ENCODE measurements around the gene PRR5L.

The PRR5L gene

DNA sequence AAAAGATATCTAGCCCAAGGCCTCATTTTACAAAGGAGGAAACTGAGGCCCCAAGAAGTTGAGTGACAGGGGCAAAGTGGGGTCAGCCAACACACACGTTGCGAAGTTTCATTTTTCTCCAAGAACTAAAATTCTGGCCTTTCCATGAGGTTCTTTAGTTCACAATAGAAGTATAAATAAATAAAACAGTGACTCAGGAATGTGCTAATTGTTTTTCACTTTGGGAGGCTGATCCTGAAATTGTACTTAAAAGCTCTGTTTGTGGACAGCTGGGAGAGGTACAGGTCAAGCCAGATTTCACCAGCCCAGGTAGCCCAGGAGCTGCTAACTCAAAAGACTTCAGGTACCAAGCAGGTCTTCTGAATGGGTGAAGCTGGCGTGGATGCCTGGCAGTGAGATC is 108.7 kb downstream of the PRR5L start:
- ATAC-seq = no peak
- Mint-ChIP-seq H3K27me3 (peaks cover 24% of the 10 kb centered on the region), H3K4me1 (peaks cover 48% of the 10 kb centered on the region), H3K9me3 (no peaks in the 10 kb centered on the region), H3K27ac (no peak overlapping the region), H3K4me3 (no peak overlapping the region)
- DNase-seq = no peak

GRCh38 chr11:36405585-36406367 is 109.7 kb downstream of the PRR5L start:
- no peak for DNase-seq
- Mint-ChIP-seq H3K27me3 (peaks cover 18% of the 10 kb centered on the region), H3K9me3 (no peaks in the 10 kb centered on the region), H3K4me1 (peaks cover 48% of the 10 kb centered on the region), H3K4me3 (no peak overlapping the region), H3K27ac (no peak overlapping the region)
- ATAC-seq = no peak

DNA sequence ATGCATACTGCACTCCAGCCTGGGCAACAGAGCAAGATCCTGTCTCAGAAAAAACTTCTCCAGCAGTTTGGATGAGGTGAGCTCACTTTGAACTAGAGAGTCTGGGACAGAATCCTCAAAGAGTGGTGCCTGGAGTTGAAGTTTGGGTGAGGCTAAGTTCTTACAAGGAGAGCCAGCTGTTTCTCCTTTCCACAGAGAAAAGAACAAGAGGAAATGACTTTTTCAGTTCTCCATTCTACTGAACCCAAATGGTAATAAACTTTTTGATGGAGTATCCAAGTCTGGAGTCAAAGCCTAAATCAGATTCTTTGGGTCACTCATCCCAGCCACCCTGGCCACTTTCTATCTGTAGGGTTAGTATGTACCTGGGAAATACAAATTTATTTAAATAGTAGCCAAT is 111.3 kb downstream of the PRR5L start:
- Mint-ChIP-seq H3K4me1 (peaks cover 57% of the 10 kb centered on the region), H3K27ac (no peak overlapping the region), H3K4me3 (no peak overlapping the region), H3K27me3 (peaks cover 8% of the 10 kb centered on the region), H3K9me3 (no peaks in the 10 kb centered on the region)
- DNase-seq (no peak), ATAC-seq (no peak)

DNA sequence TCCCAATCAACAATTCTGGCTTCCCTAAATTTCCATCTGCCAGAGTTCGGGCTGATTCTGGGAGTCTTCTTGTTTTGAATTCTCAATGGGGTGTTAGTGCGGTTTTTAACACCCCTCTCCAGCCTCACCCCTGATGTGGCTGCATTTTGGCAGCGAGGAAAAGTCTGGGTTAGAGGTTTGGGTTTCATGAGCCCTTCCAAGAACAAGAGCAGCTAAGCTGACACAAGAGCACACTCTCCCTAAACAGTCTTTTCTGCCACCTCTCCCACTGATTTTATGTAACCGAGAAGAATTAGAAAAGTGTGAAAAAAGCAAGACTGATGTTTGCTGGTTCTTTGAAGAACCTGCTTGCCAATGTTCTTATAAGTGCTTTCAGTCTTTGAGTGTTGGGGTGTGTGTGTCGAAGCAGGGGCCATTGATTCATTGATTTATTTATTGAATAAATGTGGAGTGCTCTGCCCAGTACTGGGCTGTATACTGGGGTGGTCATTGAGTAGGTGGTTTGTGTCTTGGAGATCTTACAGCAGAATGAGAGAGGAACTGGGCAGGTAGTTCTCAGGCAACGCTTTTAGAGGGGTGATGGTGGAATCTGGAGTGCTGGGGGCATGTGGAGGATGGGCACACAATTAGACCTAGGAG is 112.5 kb downstream of the PRR5L start:
- DNase-seq (no peak), ATAC-seq (peak; percentile 16)
- H3K4me1 Mint-ChIP-seq = peaks cover 66% of the 10 kb centered on the region
- H3K27me3 Mint-ChIP-seq = no peaks in the 10 kb centered on the region
- no peaks in the 10 kb centered on the region for H3K9me3 Mint-ChIP-seq
- peak overlapping the region; percentile 60 to 67 for H3K4me3 Mint-ChIP-seq
- peak overlapping the region; percentile 87 to 95 for H3K27ac Mint-ChIP-seq

GRCh38 chr11:36409152-36409816 is 113.2 kb downstream of the PRR5L start:
- ATAC-seq = peak; percentile 74
- Mint-ChIP-seq H3K4me1 (peaks cover 66% of the 10 kb centered on the region), H3K9me3 (no peaks in the 10 kb centered on the region), H3K27ac (peak overlapping the region; percentile 87 to 95), H3K4me3 (peak overlapping the region; percentile 60 to 67), H3K27me3 (no peaks in the 10 kb centered on the region)
- peak in 1 of 2 donors; percentile 37 for DNase-seq

- H3K4me1 Mint-ChIP-seq = peaks cover 66% of the 10 kb centered on the region
Observed at GRCh38 chr11:36411202-36411640, 115.1 kb downstream of the PRR5L start.

GRCh38 chr11:36412781-36413383 is 116.8 kb downstream of the PRR5L start:
- H3K4me3 Mint-ChIP-seq = no peak overlapping the region
- DNase-seq (no peak), ATAC-seq (no peak)
- H3K4me1 Mint-ChIP-seq = peaks cover 67% of the 10 kb centered on the region
- peaks cover 12% of the 10 kb centered on the region for H3K27me3 Mint-ChIP-seq
- H3K9me3 Mint-ChIP-seq = no peaks in the 10 kb centered on the region
- H3K27ac Mint-ChIP-seq = no peak overlapping the region

More at GRCh38 chr11:36411202-36411640, 115.1 kb downstream of the PRR5L start:
- H3K9me3 Mint-ChIP-seq = no peaks in the 10 kb centered on the region
- peak overlapping the region in 1 of 2 donors; percentile 67 for H3K27ac Mint-ChIP-seq
- H3K4me3 Mint-ChIP-seq = peak overlapping the region in 1 of 2 donors; percentile 45
- no peaks in the 10 kb centered on the region for H3K27me3 Mint-ChIP-seq
- ATAC-seq (peak; percentile 35), DNase-seq (no peak)

GRCh38 chr11:36417154-36417553 is 121.1 kb downstream of the PRR5L start:
- Mint-ChIP-seq H3K4me3 (peak overlapping the region in 1 of 2 donors; percentile 30), H3K27ac (no peak overlapping the region), H3K9me3 (no peaks in the 10 kb centered on the region), H3K4me1 (peaks cover 61% of the 10 kb centered on the region), H3K27me3 (peaks cover 32% of the 10 kb centered on the region)
- ATAC-seq = no peak
- DNase-seq = no peak

GRCh38 chr11:36419791-36420424 is 123.8 kb downstream of the PRR5L start:
- H3K4me1 Mint-ChIP-seq = peaks cover 58% of the 10 kb centered on the region
- H3K9me3 Mint-ChIP-seq = no peaks in the 10 kb centered on the region
- ATAC-seq = no peak
- no peak for DNase-seq
- H3K27ac Mint-ChIP-seq = no peak overlapping the region
- peaks cover 52% of the 10 kb centered on the region for H3K27me3 Mint-ChIP-seq
- H3K4me3 Mint-ChIP-seq = no peak overlapping the region

DNA sequence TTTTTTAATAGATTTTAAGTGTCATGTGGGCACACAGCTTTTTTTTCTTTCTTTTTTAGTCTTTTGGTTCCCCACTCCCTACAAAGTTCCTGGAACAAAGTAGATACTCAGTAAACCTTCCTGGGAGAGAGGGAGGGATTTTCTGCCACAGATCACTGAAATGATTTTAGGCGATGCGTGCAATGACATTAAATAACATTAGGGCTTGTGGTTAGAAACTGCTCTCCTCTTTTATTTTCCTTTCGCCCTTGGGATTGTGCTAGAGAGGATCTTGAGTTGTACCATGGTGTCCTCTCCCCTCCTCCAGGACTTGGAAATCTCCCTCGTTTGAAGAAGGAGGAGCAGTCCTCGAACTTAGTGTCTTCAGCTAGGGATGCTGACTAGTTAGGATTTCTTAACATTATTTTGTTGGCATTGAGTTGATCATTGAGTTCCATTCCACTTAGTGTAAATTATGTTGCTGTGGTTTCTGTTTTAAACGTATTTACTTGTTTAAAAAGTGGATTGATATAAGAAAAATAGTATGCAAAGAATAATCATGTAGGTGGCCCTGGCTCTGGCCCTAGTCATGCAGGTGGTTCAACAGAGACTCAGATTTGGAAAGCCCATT is 125.6 kb downstream of the PRR5L start:
- peaks cover 64% of the 10 kb centered on the region for H3K4me1 Mint-ChIP-seq
- H3K4me3 Mint-ChIP-seq = peak overlapping the region; percentile 58 to 59

DNA sequence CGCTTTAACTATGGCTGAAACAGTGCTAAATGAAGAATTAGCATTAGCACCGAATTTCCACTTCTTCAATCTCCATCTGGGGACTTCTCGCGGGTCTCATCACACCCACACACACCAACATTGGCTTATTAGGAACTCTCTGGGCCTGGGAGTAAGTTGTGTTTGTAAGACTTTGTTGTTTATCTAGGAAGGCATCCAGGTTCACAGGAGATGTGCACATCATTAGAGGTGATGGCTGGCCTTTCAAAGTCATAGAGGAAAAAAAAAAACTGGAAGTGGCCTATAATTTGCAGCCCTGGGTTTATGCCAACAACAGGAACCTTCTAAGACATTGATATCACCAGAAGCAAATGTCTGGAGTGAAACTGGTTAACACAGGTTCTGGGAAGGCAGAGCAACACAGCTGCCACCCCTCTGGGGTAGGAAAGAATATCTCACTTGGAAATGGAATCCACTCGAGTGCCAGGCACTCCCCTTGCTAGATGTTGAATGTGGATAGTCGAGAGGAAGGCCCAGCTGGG is 129.5 kb downstream of the PRR5L start:
- peaks cover 31% of the 10 kb centered on the region for H3K4me1 Mint-ChIP-seq
- peaks cover 35% of the 10 kb centered on the region for H3K27me3 Mint-ChIP-seq
- ATAC-seq (no peak), DNase-seq (no peak)
- peak overlapping the region in 1 of 2 donors; percentile 54 for H3K27ac Mint-ChIP-seq
- no peaks in the 10 kb centered on the region for H3K9me3 Mint-ChIP-seq
- H3K4me3 Mint-ChIP-seq = no peak overlapping the region

More for the DNA sequence above, 125.6 kb downstream of the PRR5L start:
- Mint-ChIP-seq H3K27ac (peak overlapping the region; percentile 16 to 66), H3K9me3 (no peaks in the 10 kb centered on the region), H3K27me3 (peaks cover 60% of the 10 kb centered on the region)
- DNase-seq (no peak), ATAC-seq (no peak)

GRCh38 chr11:36426226-36426848 is 130.2 kb downstream of the PRR5L start:
- H3K4me1 Mint-ChIP-seq = peaks cover 24% of the 10 kb centered on the region
- H3K27me3 Mint-ChIP-seq = peaks cover 42% of the 10 kb centered on the region
- ATAC-seq (no peak), DNase-seq (no peak)
- no peaks in the 10 kb centered on the region for H3K9me3 Mint-ChIP-seq
- no peak overlapping the region for H3K27ac Mint-ChIP-seq
- H3K4me3 Mint-ChIP-seq = no peak overlapping the region

DNA sequence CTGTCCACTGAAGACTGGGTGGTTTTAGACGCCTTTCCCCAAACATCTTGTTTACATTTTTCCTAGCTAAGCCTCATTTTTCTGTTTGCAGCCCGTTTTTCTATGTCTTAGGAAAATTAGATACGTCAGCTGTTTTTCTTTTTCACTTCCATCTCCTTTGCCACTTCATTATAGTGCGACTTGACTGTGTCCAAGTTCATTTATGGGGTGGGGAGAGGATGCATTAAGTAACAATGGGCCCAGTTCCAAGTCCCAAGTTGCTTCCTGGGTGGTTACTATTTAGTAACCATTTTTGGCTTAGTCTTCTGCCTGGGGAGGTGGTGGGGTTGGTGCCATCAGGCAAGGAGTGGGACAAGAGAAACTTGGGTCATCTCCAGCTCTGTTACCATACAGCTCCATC is 131.0 kb downstream of the PRR5L start:
- ATAC-seq (no peak), DNase-seq (no peak)
- Mint-ChIP-seq H3K27ac (no peak overlapping the region), H3K9me3 (no peaks in the 10 kb centered on the region), H3K4me1 (peaks cover 23% of the 10 kb centered on the region), H3K4me3 (no peak overlapping the region), H3K27me3 (peaks cover 50% of the 10 kb centered on the region)

- peaks cover 48% of the 10 kb centered on the region for H3K27me3 Mint-ChIP-seq
- no peaks in the 10 kb centered on the region for H3K9me3 Mint-ChIP-seq
- H3K4me3 Mint-ChIP-seq = no peak overlapping the region
- no peak for ATAC-seq
- no peak overlapping the region for H3K27ac Mint-ChIP-seq
- peaks cover 19% of the 10 kb centered on the region for H3K4me1 Mint-ChIP-seq
- DNase-seq = no peak
Observed at GRCh38 chr11:36427876-36428275, 131.8 kb downstream of the PRR5L start.

Data from stimulated activated naive CD8-positive, alpha-beta T cell treated with anti-CD3 and anti-CD28 coated beads, Interleukin-15, amount 100 ng/mL, for 72 hours (primary cell).